RWPE1 (cell line): ENCODE data around the gene NECAP2.

Experiments
- CTCF ChIA-PET: fragments of 350-600 bp; sonication (Branson Sonifier 250); formaldehyde crosslinking; extraction: SDS; loops from one replicate; lab custom pipeline; 2021; lab: Yijun Ruan, JAX
- POLR2A ChIA-PET: fragments of 400-600 bp; formaldehyde crosslinking; extraction: SDS; loops from one replicate; lab custom pipeline; 2020; ENCODE audit warnings: antibody characterized with exemption; ENCODE audit not compliant: low non-redundant PET; lab: Yijun Ruan, JAX
- DNase-seq: peaks from one replicate; pipeline ENCODE4 v3.0.0; 2012; ENCODE audit warnings: low spot score
- H3K27ac ChIP-seq: fragments of 450-650 bp; 2 replicates; pipeline ENCODE4 v1.5.1; 2017
- CTCF ChIP-seq: fragments of 450-650 bp; conservative IDR thresholded peaks from 2 replicates; pipeline ENCODE4 v1.5.1; 2017; ENCODE audit warnings: low read depth, mild to moderate bottlenecking

NECAP2 gene

DNA sequence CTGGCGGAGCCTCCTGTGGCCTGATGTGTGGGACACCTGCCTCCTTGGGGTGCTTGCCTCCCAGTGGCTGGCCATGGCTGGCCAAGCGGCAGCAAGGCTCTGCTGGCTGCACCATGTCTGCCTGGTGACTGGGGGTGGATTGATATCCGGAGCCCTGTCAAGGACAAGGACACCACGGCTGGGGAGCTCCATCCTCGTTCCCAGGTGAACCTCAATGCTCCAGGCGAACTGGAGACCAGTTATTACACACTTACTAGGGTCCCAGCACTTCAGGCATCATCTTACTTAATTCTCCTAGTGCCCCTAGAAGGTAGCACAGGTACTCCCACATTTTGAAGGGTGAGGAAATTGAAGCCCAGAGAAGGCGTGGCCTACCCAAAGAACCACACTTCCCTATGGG is 18.5 kb upstream of the NECAP2 start:
- no peak for DNase-seq
- ChIA-PET CTCF (no interaction called here), POLR2A (no interaction called here)
- no peak overlapping the region for H3K27ac ChIP-seq
- TF ChIP-seq CTCF = no peak

DNA sequence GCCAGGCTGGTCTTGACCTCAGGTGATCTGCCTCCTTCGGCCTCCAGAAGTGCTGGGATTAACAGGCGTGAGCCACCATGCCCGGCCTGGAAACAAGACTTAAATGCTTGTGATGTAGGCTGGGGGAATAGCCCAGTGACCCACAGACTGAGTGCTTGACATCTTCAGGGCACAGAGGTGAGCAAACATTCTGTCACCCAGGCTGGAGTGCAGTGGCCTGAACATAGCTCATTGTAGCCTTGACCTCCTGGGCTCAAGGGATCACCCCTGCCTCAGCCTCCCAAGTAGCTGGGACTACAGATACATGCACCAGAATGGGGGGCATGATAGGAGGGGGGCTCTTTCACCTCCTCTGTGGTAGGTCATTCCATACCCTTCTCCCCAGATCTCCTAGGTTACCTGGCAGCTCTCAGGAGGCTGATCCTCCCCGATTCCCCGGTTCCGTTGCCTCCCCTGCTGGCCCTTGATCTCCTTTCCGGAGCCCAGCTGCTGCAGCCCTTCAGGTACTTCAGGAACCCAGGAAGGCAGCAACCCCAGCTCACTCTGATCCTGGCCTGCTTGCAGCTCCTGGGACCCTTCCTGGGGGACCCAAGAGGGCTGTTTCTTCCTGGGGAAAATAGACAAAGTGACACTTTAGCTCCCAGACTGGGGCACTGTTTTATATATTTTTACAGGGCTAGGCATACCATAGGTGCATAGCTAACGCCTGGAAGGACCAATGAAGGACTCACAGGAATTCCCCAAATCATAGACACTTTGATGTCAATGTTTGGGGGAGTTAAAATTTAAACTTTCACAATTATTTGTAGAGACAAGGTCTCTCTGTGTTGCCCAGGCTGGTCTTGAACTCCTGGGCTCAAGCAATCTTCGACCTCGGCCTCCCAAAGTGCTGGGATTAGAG is 15.1 kb upstream of the NECAP2 start:
- ChIA-PET CTCF (interaction anchor here (0.7 kb wide), 1 partner anchor 14 kb away, joined by 4 read pairs; no protein-coding TSS in a partner anchor), POLR2A (no interaction called here)
- H3K27ac ChIP-seq = no peak overlapping the region
- TF ChIP-seq CTCF = no peak
- no peak for DNase-seq

GRCh38 chr1:16430606-16431005 is 9.9 kb upstream of the NECAP2 start:
- TF ChIP-seq CTCF = no peak
- ChIA-PET CTCF (interaction anchor here (0.6 to 0.8 kb wide), 2 partner anchors 9 to 10 kb away, joined by 3 to 4 read pairs; partner anchors contain the start of gene NECAP2), POLR2A (no interaction called here)
- H3K27ac ChIP-seq = no peak overlapping the region
- peak; percentile 21 for DNase-seq

GRCh38 chr1:16433030-16433429 is 7.5 kb upstream of the NECAP2 start:
- CTCF ChIA-PET = no interaction called here
- no peak overlapping the region for H3K27ac ChIP-seq
- TF ChIP-seq CTCF = no peak
- POLR2A ChIA-PET = no interaction called here
- no peak for DNase-seq

- H3K27ac ChIP-seq = no peak overlapping the region
- ChIA-PET POLR2A (no interaction called here), CTCF (no interaction called here)
- TF ChIP-seq CTCF = no peak
- no peak for DNase-seq
Observed at GRCh38 chr1:16434007-16434406, 6.5 kb upstream of the NECAP2 start.

GRCh38 chr1:16434501-16434900 is 6.0 kb upstream of the NECAP2 start:
- no peak for TF ChIP-seq CTCF
- ChIA-PET CTCF (interaction anchor here (0.5 kb wide), 1 partner anchor 43 kb away, joined by 4 read pairs; no protein-coding TSS in a partner anchor), POLR2A (no interaction called here)
- H3K27ac ChIP-seq = no peak overlapping the region
- no peak for DNase-seq
